GM19397 (cell line): ENCODE results near the gene KCND3.

ENCODE experiments used
- ATAC-seq: cut with Tn5 transposase; IDR thresholded peaks from one replicate; pipeline ENCODE4 v1.9.1; 2021; ENCODE audit warnings: mild to moderate bottlenecking, moderate library complexity; ENCODE audit not compliant: unreplicated experiment

Gene KCND3

GRCh38 chr1:111988743-111989453, 570 bp downstream of the KCND3 start:
- no peak for ATAC-seq

GRCh38 chr1:111988377-111988742, 1.1 kb downstream of the KCND3 start:
- ATAC-seq: no peak

- no peak for ATAC-seq
These were observed 2.0 kb downstream of the KCND3 start for GRCh38 chr1:111987502-111987901.

GRCh38 chr1:111983500-111983899, 6.0 kb downstream of the KCND3 start:
- no peak for ATAC-seq

GRCh38 chr1:111982428-111982827, 7.0 kb downstream of the KCND3 start:
- ATAC-seq: no peak

- no peak for ATAC-seq
These were observed 7.6 kb downstream of the KCND3 start for GRCh38 chr1:111981871-111982270.

- no peak for ATAC-seq
These were observed 8.4 kb downstream of the KCND3 start for GRCh38 chr1:111981090-111981489.

GRCh38 chr1:111980686-111981085, 8.8 kb downstream of the KCND3 start:
- ATAC-seq: no peak

GRCh38 chr1:111978695-111979094, 10.8 kb downstream of the KCND3 start:
- no peak for ATAC-seq

- no peak for ATAC-seq
These were observed 12.1 kb downstream of the KCND3 start for GRCh38 chr1:111977378-111977777.

GRCh38 chr1:111976842-111977241, 12.6 kb downstream of the KCND3 start:
- no peak for ATAC-seq

GRCh38 chr1:111976332-111976731, 13.1 kb downstream of the KCND3 start:
- no peak for ATAC-seq

- ATAC-seq: no peak
These were observed 16.2 kb downstream of the KCND3 start for GRCh38 chr1:111973150-111973790.

- no peak for ATAC-seq
These were observed 18.1 kb downstream of the KCND3 start for GRCh38 chr1:111971396-111971795.

- no peak for ATAC-seq
These were observed 21.0 kb downstream of the KCND3 start for GRCh38 chr1:111968511-111968910.

GRCh38 chr1:111967886-111968285, 21.6 kb downstream of the KCND3 start:
- ATAC-seq: no peak

GRCh38 chr1:111967067-111967690, 22.3 kb downstream of the KCND3 start:
- no peak for ATAC-seq

- no peak for ATAC-seq
These were observed 23.6 kb downstream of the KCND3 start for GRCh38 chr1:111965781-111966443.

- no peak for ATAC-seq
These were observed 25.3 kb downstream of the KCND3 start for GRCh38 chr1:111963985-111964738.

- ATAC-seq: no peak
These were observed 27.5 kb downstream of the KCND3 start for GRCh38 chr1:111961773-111962565.
